OCI-LY1 (cell line): ENCODE measurements around the gene FAM43A.

Source experiments
- EZH2 ChIP-seq: fragments of 200-600 bp; sonication (generic), shearing (Covaris generic); IDR thresholded peaks from 2 replicates; pipeline ENCODE4 v1.8.0; 2017; ENCODE audit warnings: borderline replicate concordance, mixed run types, mild to moderate bottlenecking, antibody characterized with exemption, low read length, moderate library complexity, mixed read lengths
- TF ChIP-seq, protein P1 (sequence below): fragments of 200-600 bp; sonication (generic), shearing (Covaris generic); IDR thresholded peaks from 2 replicates; pipeline ENCODE4 v1.5.1; 2017; ENCODE audit warnings: mild to moderate bottlenecking, antibody characterized with exemption, low read length, moderate library complexity, mixed read lengths

DNA sequence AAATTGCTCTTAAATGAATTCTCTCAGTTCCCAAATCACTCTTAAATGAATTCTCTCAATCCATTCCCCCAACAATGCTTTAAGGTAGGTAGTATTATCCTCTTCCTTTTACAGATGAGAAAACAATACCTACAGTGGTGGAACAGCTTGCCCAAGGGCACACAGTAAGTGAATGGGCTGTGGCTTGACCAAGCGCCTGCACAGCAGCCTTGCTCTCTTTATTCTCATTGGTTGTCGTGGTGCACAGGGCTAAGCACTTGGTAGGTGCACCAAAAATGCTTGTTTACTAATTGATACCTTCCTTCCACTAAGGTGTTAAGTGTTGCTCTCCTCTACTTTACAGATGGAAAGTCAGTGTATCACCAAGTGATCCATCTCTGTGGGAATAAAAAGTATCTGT, 43.3 kb downstream of the FAM43A start:
- TF ChIP-seq, protein P1, sequence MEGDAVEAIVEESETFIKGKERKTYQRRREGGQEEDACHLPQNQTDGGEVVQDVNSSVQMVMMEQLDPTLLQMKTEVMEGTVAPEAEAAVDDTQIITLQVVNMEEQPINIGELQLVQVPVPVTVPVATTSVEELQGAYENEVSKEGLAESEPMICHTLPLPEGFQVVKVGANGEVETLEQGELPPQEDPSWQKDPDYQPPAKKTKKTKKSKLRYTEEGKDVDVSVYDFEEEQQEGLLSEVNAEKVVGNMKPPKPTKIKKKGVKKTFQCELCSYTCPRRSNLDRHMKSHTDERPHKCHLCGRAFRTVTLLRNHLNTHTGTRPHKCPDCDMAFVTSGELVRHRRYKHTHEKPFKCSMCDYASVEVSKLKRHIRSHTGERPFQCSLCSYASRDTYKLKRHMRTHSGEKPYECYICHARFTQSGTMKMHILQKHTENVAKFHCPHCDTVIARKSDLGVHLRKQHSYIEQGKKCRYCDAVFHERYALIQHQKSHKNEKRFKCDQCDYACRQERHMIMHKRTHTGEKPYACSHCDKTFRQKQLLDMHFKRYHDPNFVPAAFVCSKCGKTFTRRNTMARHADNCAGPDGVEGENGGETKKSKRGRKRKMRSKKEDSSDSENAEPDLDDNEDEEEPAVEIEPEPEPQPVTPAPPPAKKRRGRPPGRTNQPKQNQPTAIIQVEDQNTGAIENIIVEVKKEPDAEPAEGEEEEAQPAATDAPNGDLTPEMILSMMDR: no peak
- no peak for TF ChIP-seq EZH2
